Embryonic facial prominence (tissue), 1 donor: Measurements from ENCODE around the gene PPM1A.
"Not testable (repeated sequence)": the region's sequence is repeated elsewhere in the genome, so short reads cannot be mapped to it uniquely, and the experiment has no call there.

Experiments used
- DNase-seq: peaks from one replicate; pipeline ENCODE4 v3.0.0-alpha.2; 2016; ENCODE audit errors: extremely low spot score

The PPM1A gene

DNA sequence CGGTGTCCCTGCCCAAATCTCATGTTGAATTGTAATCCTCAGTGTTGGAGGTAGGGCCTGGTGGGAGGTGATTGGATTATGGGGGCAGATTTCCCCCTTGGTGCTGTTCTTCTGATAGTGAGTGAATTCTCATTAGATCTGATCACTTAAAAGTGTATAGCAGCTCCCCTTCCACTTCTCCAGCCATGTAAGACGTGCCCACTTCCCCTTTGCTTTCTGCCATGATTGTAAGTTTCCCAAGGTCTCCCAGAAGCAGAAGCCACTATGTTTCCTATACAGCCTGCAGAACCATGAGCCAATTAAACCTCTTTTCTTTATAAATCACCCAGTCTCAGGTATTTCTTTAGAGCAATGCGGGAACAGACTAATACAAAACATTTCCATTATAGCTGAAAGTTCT is 71.8 kb downstream of the PPM1A start:
- not testable (repeated sequence) for DNase-seq

DNA sequence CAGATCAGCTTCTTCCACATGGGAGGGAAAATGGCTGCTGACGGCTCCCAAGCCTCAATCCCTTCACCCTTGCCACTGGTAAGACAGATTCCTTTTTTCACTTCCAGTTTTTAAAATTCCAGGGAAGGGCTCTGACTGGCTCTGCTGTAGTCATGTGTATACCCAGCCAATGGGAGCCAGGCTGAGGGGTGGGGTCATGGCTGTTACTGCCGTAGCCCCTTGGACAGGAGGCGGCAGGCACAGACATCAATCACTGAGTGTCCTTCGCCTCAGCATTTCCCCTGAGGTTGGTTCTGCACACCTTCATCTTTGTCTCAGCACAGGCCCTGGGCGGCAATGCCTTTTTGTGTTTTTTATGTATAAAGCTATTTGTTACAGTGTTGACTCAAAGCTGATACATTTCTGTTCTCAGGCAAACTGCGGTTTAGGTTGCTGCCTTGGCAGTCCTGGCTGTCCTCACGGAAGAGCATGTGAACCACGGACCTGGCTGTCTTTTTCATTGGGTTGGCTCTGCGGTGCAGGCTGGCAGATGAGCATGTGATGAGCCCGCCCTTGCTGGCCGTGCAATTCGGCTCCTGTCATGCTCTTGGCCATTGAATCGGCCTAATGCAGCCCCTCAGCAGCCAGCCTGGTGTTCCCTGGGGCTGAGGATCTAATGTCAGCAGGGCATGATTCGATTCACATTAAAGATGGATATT is 74.3 kb downstream of the PPM1A start:
- DNase-seq: no peak

DNA sequence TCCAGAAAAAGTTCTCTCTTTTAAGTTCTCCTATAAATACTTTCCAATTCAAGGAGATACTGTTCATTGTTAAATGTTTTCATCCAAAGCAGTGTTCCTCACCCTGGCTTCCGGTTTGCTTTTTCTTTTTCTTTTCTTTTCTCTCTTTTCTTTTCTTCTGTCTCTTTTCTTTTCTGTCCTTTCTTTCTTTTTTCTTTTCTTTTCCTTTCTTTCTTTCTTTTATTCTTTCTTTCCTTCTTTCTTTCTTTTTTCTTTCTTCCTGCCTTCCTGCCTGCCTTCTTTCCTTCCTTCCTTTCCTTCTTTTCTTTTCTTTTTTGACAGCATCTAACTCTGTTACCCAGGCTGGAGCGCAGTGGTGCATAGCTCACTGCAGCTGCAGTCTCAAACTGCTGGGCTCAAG is 75.8 kb downstream of the PPM1A start:
- no peak for DNase-seq

DNA sequence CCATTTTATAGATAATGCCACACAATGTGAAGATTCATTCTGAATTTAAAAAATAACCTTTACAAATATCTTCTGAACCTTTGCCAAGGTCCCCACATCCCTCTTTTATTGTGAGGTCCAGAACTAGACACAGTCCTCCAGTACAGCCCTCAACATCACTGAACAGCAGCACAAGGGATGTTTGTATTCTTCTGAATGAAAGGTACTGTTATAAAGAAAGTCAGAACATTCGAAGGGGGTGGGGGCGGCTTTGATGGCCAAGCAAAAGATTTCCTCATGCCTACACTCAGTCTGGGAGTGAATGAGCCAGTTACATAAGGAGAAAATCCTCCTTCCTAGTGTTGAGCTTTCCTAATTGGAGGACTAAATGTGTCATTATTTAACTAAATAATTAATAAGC is 77.3 kb downstream of the PPM1A start:
- no peak for DNase-seq

DNA sequence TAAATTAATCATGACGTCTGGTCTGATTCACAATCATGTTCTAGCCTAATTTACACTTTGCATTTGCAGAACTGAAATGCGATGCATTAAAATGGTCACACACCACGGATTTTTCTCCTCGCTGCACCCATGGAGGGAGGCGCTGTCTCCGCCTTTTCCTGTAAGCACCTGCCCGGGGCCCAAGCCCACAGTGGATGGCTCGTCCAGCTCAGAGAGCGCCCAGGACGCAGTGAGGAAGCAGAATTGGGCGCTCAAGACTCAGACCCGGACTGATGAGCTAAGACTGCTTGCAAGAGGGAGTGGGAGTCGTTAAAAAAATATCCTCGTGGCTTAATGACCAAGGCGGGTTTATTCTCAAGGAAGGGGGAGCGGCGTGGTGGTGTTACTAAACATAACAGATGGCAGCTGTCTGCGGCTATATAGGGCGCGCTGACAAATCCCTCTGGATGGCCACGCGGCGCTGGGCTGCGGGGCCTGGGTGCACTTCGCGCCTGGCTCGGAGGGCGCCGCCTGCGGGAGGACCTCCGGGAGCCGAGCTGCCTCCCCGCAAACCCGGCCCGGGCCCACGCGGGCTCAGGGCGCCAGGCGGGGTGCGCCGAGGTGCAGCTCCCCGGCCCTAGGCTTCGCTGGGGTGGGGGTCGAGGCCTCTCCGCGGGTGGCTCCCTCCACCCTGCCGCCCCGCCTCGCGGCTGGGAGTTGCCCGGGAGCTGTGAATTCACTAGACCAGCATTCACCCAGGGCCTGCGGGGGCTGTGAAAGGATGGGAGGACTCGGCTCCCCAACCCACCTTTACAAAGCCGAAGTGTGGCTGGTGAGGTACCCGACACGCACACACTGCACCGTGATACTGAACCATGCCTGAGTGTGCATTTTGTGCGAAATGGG is 78.7 kb downstream of the PPM1A start:
- no peak for DNase-seq

DNA sequence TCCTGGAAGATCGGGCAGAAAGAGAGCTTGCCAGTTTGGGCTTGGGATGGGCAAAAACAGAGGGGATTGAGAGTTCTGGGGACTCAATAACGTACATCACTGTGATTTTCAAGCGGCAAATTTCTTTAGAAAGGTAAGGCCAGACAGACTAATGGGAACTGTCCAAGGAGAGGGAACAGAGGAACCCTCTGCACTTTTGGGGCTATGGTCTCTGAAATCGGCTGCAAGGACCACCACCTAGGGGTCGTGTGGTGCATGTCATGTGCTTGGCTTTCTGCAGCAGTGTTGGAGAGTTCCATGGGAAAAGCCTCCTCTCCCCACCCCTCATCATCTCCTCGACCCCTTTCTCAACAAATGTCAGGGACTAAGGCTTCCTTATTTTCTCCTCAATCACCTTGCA is 79.6 kb downstream of the PPM1A start:
- DNase-seq: no peak

DNA sequence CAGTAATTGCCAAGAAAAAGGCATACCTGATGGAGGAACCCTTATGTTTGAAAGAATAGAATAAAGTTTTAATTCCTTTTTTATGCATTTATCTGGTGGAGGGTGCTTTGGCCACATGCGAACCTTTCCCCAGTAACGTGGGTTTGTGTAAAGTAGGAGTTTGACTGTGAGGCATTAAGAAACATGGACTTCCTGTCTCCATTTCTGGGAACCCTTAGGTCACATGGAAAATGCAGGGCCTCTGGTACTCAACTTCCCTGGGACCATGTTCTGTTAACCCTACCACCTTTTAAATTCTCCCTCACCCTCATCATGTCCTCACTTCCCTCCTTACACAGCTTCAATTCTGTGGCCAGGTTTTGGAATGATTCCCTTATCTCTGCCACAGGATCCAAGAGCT is 80.3 kb downstream of the PPM1A start:
- DNase-seq: no peak

DNA sequence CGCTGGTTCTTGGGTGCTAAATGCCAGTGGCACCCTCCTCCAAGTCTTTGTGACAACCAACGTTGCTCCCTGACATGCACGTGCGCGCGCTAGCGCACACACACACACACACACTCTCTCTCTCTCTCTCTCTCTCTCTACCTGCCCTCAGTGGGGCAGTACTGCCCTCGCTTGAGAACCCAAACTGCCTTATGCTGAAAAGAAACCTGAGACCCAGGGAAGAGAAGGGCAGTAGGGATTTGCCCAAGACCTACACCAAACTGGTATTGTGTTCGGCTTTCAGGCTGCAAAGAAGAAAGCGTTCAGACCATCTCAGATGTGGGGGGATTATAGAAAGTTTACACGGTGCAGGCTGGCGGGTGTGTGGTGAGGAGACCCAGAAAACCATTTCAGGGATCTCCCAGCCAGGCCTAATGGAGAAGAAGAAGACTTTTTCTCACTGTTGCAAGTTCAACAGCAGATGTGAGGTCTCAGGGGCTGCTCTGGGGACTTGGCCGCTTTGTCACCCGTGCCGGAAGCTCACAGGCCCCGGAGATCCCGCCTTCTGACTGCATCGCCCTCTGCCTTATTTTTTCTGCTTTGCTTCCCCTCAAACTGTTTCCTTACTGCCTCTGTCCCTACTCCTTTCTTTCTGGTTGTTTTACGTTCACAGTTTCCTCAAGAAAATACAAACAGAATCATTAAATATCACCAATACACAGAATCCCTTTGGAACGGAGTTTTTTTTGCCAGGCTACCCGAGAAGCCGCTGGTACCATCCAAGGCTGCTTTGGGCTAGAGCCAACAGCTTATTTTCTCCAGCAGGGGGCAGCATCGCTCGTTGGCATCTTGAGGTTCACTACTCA is 82.4 kb downstream of the PPM1A start:
- no peak for DNase-seq

DNA sequence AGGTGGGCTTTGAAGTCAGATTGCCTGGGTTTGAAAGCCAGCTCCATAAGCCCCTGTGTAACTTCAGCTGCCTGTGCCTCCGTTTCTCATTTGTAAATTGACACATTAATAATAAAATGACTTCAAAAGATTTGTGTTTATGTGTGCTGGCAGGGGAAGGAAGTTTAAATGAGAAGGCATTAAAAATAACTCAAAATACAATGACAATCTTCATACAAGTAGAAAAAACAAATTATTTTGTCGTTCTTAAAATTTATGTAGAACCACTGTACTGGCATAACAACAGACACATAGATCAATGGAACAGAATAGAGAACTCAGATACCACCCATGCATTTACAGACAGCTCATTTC is 83.0 kb downstream of the PPM1A start:
- no peak for DNase-seq

DNA sequence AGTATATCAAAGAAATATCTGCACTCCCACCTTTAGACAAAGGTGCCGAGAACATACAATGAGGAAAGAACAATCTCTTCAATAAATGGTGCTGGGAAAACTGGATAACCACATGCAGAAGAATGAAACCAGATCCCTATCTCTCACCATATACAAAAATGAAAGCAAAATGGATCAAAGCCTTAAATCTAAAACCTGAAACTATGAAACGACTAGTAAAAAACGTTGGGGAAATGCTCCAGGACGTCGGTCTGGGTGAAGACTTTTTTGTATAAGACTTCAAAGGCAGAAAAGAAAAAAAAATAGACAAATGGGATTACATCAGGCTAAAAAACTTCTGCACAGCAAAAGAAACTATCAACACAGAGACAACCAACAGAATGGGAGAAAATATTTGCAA is 83.8 kb downstream of the PPM1A start:
- DNase-seq: no peak

DNA sequence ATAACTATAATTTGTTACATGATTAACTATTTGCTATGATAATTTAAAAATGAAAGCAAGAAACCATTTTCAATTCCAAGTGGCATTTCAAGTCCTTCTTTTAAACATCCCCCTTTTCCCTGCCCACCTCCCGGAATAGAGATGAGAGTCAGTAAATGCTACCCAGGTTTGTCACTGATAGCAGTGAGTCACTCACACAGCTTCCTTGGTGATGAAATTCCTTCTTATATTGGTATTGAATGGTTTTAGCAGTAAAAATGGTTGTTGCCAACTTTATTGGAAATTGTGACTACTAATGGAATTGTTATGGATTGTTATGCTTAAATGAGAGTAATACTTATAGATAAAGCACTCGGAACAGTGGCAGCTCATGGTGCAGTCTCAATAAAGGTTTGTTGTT is 90.5 kb downstream of the PPM1A start:
- DNase-seq: no peak

DNA sequence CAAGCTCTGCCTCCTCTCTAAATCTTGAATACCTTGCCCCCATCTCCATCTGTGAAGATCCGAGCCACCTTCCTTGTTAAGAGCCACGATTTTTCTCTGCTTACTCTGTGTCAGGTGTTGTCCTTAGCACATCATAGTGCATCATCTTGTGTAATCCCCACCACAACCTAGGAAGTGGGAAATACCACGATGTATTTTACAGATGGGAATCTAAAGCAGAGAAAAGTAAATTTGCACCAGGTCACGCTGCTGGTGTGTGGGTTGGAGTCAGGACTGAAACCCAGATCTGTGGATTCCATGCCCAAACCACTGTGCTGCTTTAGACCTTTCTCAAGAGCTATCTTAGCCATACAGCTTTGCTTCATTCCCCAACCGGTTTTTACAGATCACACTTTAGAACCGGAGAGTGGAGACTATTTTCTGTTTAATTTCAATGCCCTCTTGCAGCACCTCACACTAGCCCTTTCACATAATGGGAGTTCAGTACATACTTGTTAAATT is 94.6 kb downstream of the PPM1A start:
- DNase-seq: no peak

DNA sequence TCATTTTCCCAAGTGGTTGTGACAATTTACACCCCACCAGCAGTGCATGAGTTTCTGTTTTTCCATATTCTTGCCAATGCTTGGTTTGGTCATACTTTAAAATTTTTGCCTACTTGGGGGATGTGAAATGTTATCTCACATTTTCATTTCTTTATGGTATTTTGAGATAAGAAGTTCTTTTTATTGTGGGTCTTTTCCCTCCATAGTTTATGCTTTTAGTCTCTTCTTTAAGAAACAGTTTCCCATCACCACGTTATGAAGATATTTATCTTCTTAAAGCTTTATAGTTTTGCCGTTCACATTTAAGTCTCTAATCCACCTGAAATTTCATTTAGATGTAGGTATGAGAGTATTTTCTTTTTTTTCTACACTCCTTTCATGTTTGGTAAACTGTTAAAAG is 95.7 kb downstream of the PPM1A start:
- DNase-seq: no peak

DNA sequence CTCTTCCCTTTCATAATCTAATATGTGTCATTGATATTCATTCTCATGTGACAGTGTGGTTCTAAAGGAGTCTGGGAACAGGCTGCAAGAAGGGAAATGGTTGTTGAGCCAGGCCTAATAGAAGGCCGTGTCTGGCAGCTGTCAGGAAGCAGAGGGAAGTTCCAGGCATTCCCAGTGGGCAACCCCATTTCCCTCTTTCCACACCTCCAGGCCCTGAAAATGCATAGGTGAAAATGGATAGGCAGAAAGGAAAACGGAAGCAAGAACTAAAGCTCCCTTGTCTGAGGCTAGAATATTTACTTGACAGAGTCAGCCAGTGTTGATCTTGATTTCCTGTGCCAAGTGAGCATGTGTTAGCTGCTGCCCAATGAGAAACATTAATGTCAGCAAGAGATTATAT is 97.7 kb downstream of the PPM1A start:
- DNase-seq: no peak

DNA sequence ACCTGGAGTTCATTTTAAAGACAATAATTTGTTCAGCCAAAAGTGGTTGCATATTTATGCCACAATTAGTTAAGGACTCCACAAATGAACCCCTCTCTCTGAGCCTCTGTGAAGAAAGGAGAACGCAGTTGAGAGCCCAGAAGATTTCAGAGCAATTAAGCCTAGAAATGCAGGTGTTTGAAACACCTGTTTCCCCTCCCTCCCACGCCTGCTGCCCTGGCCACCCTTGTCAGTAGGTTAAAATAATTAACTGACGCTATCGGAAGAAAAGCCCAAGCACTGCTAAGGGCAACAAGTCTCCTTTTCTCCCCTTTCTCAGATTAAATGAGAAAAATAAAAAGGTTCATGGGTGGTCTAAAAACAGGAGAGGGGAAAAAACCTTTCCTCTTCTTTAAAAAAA is 99.2 kb downstream of the PPM1A start:
- no peak for DNase-seq
